Panc1 (cell line): ENCODE data around the gene POLK. TPM values are rescaled to one million over a fixed set of nuclear protein-coding genes. Genes with fewer than 3 reads are reported as not detected.

Source experiments
- ATAC-seq: fragments of 200-7000 bp; cut with Tn5 transposase; 2 replicates; pipeline ENCODE4 v1.9.1; 2020; ENCODE audit warnings: mild to moderate bottlenecking, moderate library complexity
- BruUV-seq: library from RNA; stranded (reverse); fragments of 400-500 nt; replicated peaks from 2 replicates; lab custom pipeline; 2021; lab: Mats Ljungman, UMichigan
- CTCF ChIA-PET: fragments of 300-600 bp; sonication (Branson Sonifier 250); formaldehyde crosslinking; loops from one replicate; lab custom pipeline; 2022; ENCODE audit warnings: antibody characterized with exemption; lab: Charles Lee
- POLR2A ChIA-PET: fragments of 300-600 bp; sonication (Branson Sonifier 250); formaldehyde crosslinking; loops from one replicate; lab custom pipeline; 2022; ENCODE audit warnings: antibody characterized with exemption; lab: Charles Lee
- DNase-seq: peaks from one replicate; pipeline ENCODE4 v3.0.0-alpha.2; 2010; ENCODE audit warnings: low read depth, low spot score
- H3K27ac ChIP-seq: 2 replicates; pipeline ENCODE4 v1.5.1; 2011; ENCODE audit warnings: mild to moderate bottlenecking, low read length, inconsistent platforms
- H3K27me3 ChIP-seq: fragments of 200-500 bp; sonication (Bioruptor generic); 2 replicates; pipeline ENCODE4 v1.6.0; 2014; ENCODE audit warnings: low read length, inconsistent platforms; ENCODE audit not compliant: control insufficient read depth, insufficient read depth
- H3K36me3 ChIP-seq: fragments of 200-500 bp; sonication (Bioruptor generic); 2 replicates; pipeline ENCODE4 v1.5.1; 2014; ENCODE audit warnings: inconsistent platforms, mild to moderate bottlenecking, low read length, moderate library complexity; ENCODE audit not compliant: control insufficient read depth, insufficient read depth
- H3K4me1 ChIP-seq: 2 replicates; pipeline ENCODE4 v1.5.1; 2011; ENCODE audit warnings: inconsistent platforms, mild to moderate bottlenecking, low read length, moderate library complexity; ENCODE audit not compliant: control insufficient read depth, insufficient read depth
- H3K4me3 ChIP-seq, 2 experiments: 2 replicates each; pipeline ENCODE4 v1.5.1; 2011 to 2012; ENCODE audit warnings: low read depth in 2 of 2, low read length in 2 of 2, mild to moderate bottlenecking in 2 of 2, inconsistent platforms in 1 of 2, moderate library complexity in 1 of 2
- H3K9me3 ChIP-seq: fragments of 200-500 bp; sonication (Bioruptor generic); 2 replicates; pipeline ENCODE4 v1.5.1; 2014; ENCODE audit warnings: low read depth, mild to moderate bottlenecking, inconsistent platforms, low read length, moderate library complexity; ENCODE audit not compliant: control insufficient read depth, insufficient read depth
- CTCF ChIP-seq: fragments of 450-650 bp; IDR thresholded peaks from 2 replicates; pipeline ENCODE4 v1.5.1; 2017; ENCODE audit warnings: mild to moderate bottlenecking
- POLR2AphosphoS5 ChIP-seq: IDR thresholded peaks from 2 replicates; pipeline ENCODE4 v1.6.1; 2012; ENCODE audit warnings: mild to moderate bottlenecking, low read depth, low read length, moderate library complexity
- REST ChIP-seq, 2 experiments: IDR thresholded peaks; 2 replicates each; pipeline ENCODE4 v1.6.1; 2011 to 2012; ENCODE audit warnings: low read depth in 2 of 2, control low read depth in 1 of 2, low read length in 1 of 2, mild to moderate bottlenecking in 1 of 2, moderate library complexity in 1 of 2; ENCODE audit not compliant: insufficient read depth in 1 of 2
- SIN3A ChIP-seq: IDR thresholded peaks from 2 replicates; pipeline ENCODE4 v1.6.1; 2012; ENCODE audit warnings: low read depth, mild to moderate bottlenecking, low read length, moderate library complexity, borderline replicate concordance; ENCODE audit not compliant: insufficient read depth
- TCF7L2 ChIP-seq: IDR thresholded peaks from 2 replicates; pipeline ENCODE4 v1.6.1; 2011; ENCODE audit warnings: mild to moderate bottlenecking, low read depth, low read length, inconsistent platforms
- in situ Hi-C: cut with HindIII; loops from 2 replicates; pipeline ENCODE4 v1.10.0; 2016; ENCODE audit warnings: low sequenced_read_pairs, low pct_unique_long_range_greater_than_20kb
- intact Hi-C: fragments of 100-400 bp; cut with micrococcal nuclease; formaldehyde crosslinking; loops from one replicate; pipeline ENCODE4 v1.10.0; 2022; ENCODE audit not compliant: unreplicated experiment
- total RNA-seq: library from RNA; stranded (reverse); gene quantifications from one replicate; pipeline ENCODE4 v1.2.1, GENCODE V29; 2021; ENCODE audit not compliant: unreplicated experiment

POLK gene
- total RNA-seq, 1 experiment from 2014 or later: 21.3 TPM

- ChIA-PET POLR2A (no interaction called here), CTCF (no interaction called here)
- intact Hi-C loops (no loop called here), in situ Hi-C loops (no loop called here)
- DNase-seq: no peak
- no peaks in the 10 kb centered on the region for H3K9me3 ChIP-seq
- no TSS peak for BruUV-seq
- H3K27me3 ChIP-seq: no peaks in the 10 kb centered on the region
- H3K4me1 ChIP-seq: no peaks in the 10 kb centered on the region
- H3K4me3 ChIP-seq: no peak overlapping the region
- no peak for TF ChIP-seq SIN3A
- H3K27ac ChIP-seq: no peak overlapping the region
- no peak for ATAC-seq
- peaks cover 6% of the 10 kb centered on the region; the same call in 1 of the 2 replicates for H3K36me3 ChIP-seq
These were observed 36.1 kb downstream of the POLK start for GRCh38 chr5:75547812-75548211.

- TF ChIP-seq SIN3A (no peak), POLR2AphosphoS5 (no peak), REST (IDR thresholded peaks at IDR 0.05; ENCODE audit: insufficient read depth in 1 of 2, low read depth in 2 of 2, low read length in 1 of 2) (no peak), TCF7L2 (no peak), CTCF (no peak)
- no peak overlapping the region for H3K4me3 ChIP-seq
- intact Hi-C loops: no loop called here
- ChIA-PET POLR2A (no interaction called here), CTCF (no interaction called here)
- no peaks in the 10 kb centered on the region for H3K4me1 ChIP-seq
- no peaks in the 10 kb centered on the region for H3K27me3 ChIP-seq
- ATAC-seq (no peak), DNase-seq (no peak)
- no peaks in the 10 kb centered on the region for H3K9me3 ChIP-seq
- BruUV-seq: no TSS peak
- no peak overlapping the region for H3K27ac ChIP-seq
- in situ Hi-C loops: no loop called here
- H3K36me3 ChIP-seq: peaks cover 10% of the 10 kb centered on the region
These were observed 38.9 kb downstream of the POLK start for GRCh38 chr5:75550597-75550996.

- TF ChIP-seq CTCF (no peak), REST (IDR thresholded peaks at IDR 0.05; ENCODE audit: insufficient read depth in 1 of 2, low read depth in 2 of 2, low read length in 1 of 2) (no peak), POLR2AphosphoS5 (no peak), SIN3A (no peak), TCF7L2 (no peak)
- no peak for DNase-seq
- H3K27ac ChIP-seq: no peak overlapping the region
- CTCF ChIA-PET: no interaction called here
- in situ Hi-C loops: no loop called here
- no peak for ATAC-seq
- no peaks in the 10 kb centered on the region for H3K9me3 ChIP-seq
- no peak overlapping the region for H3K4me3 ChIP-seq
- H3K4me1 ChIP-seq: no peaks in the 10 kb centered on the region
- H3K36me3 ChIP-seq: peaks cover 10% of the 10 kb centered on the region
- intact Hi-C loops: no loop called here
- BruUV-seq: no TSS peak
- H3K27me3 ChIP-seq: no peaks in the 10 kb centered on the region
- POLR2A ChIA-PET: no interaction called here
These were observed 39.8 kb downstream of the POLK start for GRCh38 chr5:75551471-75551870.
